NCI-H748 (cell line): ENCODE results near the gene ATL2.

Experiments used
- DNase-seq: peaks from one replicate; lab custom pipeline; 2025; ENCODE audit not compliant: unreplicated experiment; lab: John Stamatoyannopoulos, UW

The ATL2 gene

GRCh38 chr2:38255211-38255610, 121.9 kb downstream of the ATL2 start:
- DNase-seq, result no peak

- DNase-seq, result no peak
Observed at GRCh38 chr2:38254796-38255195, 122.3 kb downstream of the ATL2 start.

- DNase-seq, result no peak
Observed at GRCh38 chr2:38251940-38252339, 125.1 kb downstream of the ATL2 start.

DNA sequence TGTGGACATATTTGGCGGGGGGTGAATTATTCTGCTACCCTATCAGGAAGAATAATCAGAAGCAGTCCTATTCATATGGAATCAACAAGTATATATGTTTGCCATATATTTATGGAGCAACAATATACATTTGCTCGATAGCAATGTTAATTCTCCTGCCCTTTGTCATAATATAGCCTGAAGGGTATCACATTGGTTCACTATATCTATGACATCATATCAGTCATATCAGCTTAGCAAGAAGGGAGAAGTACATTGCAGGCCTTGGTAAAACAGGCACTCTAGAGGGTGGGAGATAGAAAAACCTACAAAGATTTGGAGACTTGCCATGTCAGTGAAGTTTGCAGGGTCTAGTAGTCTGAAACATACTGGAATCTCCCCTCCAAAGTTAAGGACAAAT, 128.4 kb downstream of the ATL2 start:
- DNase-seq, result no peak

DNA sequence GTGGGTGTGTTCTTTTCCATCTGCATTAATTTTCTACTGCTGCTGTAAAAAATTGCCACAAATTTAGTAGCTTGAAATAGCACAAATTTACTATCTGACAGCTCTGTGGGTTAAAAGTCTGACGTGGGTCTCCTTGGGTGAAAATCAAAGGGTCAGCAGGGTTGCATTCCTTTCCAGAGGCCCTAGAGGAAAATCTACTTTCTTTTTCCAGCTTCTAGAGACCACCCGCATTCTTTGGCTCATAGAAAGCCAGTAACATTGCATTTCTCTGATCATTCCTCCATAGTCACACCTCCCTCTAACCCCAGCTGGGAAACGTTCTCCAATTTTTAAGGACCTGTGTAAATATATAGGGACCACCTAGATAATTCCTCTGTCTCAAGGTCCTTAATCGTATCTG, 128.8 kb downstream of the ATL2 start:
- no peak for DNase-seq

DNA sequence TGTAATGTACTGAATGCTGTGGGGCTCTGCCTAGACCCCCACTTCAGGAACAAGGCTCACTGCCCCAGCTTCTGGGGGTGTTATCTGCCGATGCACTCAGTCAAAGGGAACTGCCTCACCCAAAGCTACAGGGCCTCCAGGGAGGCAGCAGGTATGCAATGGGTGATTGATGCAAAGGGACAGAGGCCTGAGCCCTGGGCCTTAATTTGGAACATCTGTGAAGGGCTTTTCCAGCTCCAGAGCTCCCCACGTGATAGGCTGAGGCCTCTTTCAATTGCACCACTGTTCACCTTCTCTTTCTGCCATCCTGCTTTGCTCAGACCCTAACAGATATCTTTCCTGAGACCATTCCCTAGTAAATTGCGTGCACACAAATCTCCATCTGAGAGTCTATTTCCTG, 131.0 kb downstream of the ATL2 start:
- no peak for DNase-seq

GRCh38 chr2:38245114-38245641, 131.9 kb downstream of the ATL2 start:
- peak; percentile 28 for DNase-seq

- no peak for DNase-seq
Observed at GRCh38 chr2:38244301-38244700, 132.8 kb downstream of the ATL2 start.
